LNCaP clone FGC (cell line): ENCODE measurements around the gene ROPN1B.
"Not testable (repeated sequence)": the region's sequence is repeated elsewhere in the genome, so short reads cannot be mapped to it uniquely, and the experiment has no call there.

Experiments
- DNase-seq: peaks from one replicate; pipeline ENCODE4 v3.0.0-alpha.2; 2011; ENCODE audit warnings: low read depth
- H3K4me3 ChIP-seq: 2 replicates; pipeline ENCODE4 v1.5.1; 2011; ENCODE audit warnings: mild to moderate bottlenecking, low read depth, low read length, control low read depth
- CTCF ChIP-seq: IDR thresholded peaks from 2 replicates; pipeline ENCODE4 v1.5.1; 2012; ENCODE audit warnings: mild to moderate bottlenecking; ENCODE audit not compliant: control insufficient read depth, insufficient read depth; ENCODE audit errors: extremely low read depth

The ROPN1B gene

GRCh38 chr3:125947806-125948205 lies 21.2 kb upstream of the ROPN1B start:
- not testable (repeated sequence) for H3K4me3 ChIP-seq, DNase-seq

GRCh38 chr3:125948901-125949300 lies 20.1 kb upstream of the ROPN1B start:
- H3K4me3 ChIP-seq, DNase-seq: not testable (repeated sequence)

- DNase-seq, H3K4me3 ChIP-seq: not testable (repeated sequence)
These were observed 17.8 kb upstream of the ROPN1B start for GRCh38 chr3:125951176-125951575.

GRCh38 chr3:125957020-125957419 lies 12.0 kb upstream of the ROPN1B start:
- DNase-seq, H3K4me3 ChIP-seq: not testable (repeated sequence)

GRCh38 chr3:125957674-125958510 lies 11.1 kb upstream of the ROPN1B start:
- TF ChIP-seq CTCF = no peak
- no peak overlapping the region for H3K4me3 ChIP-seq

GRCh38 chr3:125958511-125959316 lies 10.3 kb upstream of the ROPN1B start:
- DNase-seq = no peak
- TF ChIP-seq CTCF = no peak
- no peak overlapping the region for H3K4me3 ChIP-seq

More at GRCh38 chr3:125957674-125958510, 11.1 kb upstream of the ROPN1B start:
- no peak for DNase-seq

- no peak overlapping the region for H3K4me3 ChIP-seq
- DNase-seq = no peak
- no peak for TF ChIP-seq CTCF
These were observed 9.5 kb upstream of the ROPN1B start for GRCh38 chr3:125959317-125960065.

GRCh38 chr3:125960066-125960424 lies 8.9 kb upstream of the ROPN1B start:
- TF ChIP-seq CTCF = no peak
- H3K4me3 ChIP-seq = no peak overlapping the region
- no peak for DNase-seq
